Stimulated activated CD8-positive, alpha-beta memory T cell treated with anti-CD3 and anti-CD28 coated beads, Interleukin-12 subunit alpha, Interleukin-12 subunit beta, amount 100 ng/mL, for 4 hours (primary cell): ENCODE results near the gene CSF3.
A peak's percentile ranks its signal among the peaks of the same experiment; 100 is the strongest.

Experiments used
- DNase-seq: peaks from one replicate; pipeline ENCODE4 v3.0.0-alpha.2; 2020; ENCODE audit warnings: low read depth

The CSF3 gene

DNA sequence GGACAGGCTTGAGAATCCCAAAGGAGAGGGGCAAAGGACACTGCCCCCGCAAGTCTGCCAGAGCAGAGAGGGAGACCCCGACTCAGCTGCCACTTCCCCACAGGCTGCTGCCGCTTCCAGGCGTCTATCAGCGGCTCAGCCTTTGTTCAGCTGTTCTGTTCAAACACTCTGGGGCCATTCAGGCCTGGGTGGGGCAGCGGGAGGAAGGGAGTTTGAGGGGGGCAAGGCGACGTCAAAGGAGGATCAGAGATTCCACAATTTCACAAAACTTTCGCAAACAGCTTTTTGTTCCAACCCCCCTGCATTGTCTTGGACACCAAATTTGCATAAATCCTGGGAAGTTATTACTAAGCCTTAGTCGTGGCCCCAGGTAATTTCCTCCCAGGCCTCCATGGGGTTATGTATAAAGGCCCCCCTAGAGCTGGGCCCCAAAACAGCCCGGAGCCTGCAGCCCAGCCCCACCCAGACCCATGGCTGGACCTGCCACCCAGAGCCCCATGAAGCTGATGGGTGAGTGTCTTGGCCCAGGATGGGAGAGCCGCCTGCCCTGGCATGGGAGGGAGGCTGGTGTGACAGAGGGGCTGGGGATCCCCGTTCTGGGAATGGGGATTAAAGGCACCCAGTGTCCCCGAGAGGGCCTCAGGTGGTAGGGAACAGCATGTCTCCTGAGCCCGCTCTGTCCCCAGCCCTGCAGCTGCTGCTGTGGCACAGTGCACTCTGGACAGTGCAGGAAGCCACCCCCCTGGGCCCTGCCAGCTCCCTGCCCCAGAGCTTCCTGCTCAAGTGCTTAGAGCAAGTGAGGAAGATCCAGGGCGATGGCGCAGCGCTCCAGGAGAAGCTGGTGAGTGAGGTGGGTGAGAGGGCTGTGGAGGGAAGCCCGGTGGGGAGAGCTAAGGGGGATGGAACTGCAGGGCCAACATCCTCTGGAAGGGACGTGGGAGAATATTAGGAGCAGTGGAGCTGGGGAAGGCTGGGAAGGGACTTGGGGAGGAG, at the start of gene CSF3:
TSS of gene CSF3 (plus strand) at position 436 of the 993 bp plus-strand sequence. CDS start at position 471, 35 bp downstream.
- no peak for DNase-seq

GRCh38 chr17:39966771-39967170, 48.5 kb upstream of the CSF3 start:
- DNase-seq = no peak

GRCh38 chr17:39968761-39969160, 46.5 kb upstream of the CSF3 start:
- DNase-seq = no peak

DNA sequence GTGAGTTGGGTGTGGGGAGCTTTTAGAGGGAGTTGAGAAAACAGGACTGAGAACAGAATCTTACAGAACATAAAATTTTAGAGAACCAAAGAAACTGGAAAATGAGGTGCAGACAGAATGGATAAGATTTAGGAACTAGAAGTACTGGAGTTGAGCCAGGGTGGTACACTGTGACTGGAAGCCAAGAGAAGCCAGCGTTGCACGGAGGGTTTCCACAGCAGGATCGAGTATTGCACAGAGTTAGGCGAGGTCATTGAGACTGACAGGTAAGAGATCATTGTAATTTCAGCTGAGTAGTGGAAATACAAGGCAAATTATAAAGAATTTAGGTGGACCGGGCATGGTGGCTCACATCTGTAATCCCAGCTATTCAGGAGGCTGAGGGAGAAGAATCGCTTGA, 45.9 kb upstream of the CSF3 start:
- DNase-seq = no peak

DNA sequence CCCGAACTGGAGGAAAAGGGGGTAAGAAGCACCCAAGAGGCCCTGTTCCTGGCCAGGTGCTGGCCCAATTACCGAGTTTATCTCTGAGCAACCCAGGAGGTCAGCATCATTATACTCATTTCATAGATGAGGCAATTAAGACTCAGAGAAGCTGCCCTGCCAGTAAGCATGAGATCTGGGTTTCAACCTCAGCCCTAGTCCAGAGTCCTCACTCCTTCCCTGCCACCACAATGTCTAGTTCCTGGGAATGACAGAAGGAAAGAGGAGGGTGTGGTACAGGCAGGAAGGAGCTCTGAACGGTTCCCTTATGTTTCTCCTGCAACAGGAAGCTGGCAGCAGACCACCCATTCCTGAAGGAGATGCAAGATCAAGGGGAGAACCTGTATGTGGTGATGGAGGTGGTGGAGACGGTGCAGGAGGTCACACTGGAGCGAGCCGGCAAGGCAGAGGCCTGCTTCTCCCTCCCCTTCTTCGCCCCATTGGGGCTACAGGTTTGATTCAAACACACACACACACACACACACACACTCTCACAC, 45.0 kb upstream of the CSF3 start:
- no peak for DNase-seq

GRCh38 chr17:39971076-39971603, 44.1 kb upstream of the CSF3 start:
- no peak for DNase-seq

- DNase-seq = no peak
These were observed 43.0 kb upstream of the CSF3 start for GRCh38 chr17:39972271-39972670.

DNA sequence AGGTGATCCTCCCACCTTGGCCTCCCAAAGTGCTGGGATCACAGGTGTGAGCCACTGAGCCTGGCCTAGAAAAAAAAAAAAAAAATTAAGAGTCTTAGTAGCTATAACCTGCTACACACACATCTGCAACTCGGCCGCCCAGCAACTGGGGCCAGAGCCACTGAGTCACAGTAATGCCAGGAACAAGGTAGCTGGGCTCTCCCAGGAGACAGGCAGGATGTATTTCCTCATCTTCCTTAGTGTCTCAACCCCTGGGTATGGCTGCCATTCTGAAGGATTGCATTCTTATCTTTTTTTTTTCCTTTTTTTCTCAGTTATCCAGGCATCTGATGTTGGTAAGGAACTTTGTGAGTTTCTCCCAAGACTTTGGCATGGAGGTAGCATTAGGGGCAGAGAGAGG, 41.7 kb upstream of the CSF3 start:
- DNase-seq = no peak

- DNase-seq = no peak
These were observed 40.8 kb upstream of the CSF3 start for GRCh38 chr17:39974433-39974832.

- no peak for DNase-seq
These were observed 39.4 kb upstream of the CSF3 start for GRCh38 chr17:39975801-39976200.

- DNase-seq = no peak
These were observed 36.1 kb upstream of the CSF3 start for GRCh38 chr17:39979016-39979670.

DNA sequence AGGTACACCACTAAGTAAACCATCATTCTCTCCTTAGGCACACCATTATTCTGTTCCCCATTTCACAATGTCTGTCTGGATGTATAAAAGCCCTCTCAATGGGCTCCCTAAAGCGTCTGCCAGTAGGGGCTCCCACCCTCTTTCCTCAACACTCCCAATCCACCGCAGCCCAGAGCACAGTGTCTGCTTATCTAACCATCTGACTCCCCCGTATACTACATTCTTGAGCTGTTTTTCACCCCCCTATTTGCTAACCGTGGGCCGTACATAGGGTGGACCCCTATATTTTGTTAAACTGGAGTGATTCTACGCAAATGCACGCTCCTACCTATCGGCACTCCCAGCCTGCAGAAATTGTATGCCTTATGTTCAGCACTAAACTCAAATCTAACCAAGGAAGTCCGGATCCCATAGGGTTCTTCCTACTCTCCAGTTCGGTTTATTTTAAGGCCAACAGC, 35.3 kb upstream of the CSF3 start:
- no peak for DNase-seq

GRCh38 chr17:39980351-39981206, 34.7 kb upstream of the CSF3 start, which contains the start of gene PSMD3:
TSS of gene PSMD3 (plus strand) at chr17:39980807. CDS start at chr17:39980971, 164 bp downstream.
- peak; percentile 92 for DNase-seq

DNA sequence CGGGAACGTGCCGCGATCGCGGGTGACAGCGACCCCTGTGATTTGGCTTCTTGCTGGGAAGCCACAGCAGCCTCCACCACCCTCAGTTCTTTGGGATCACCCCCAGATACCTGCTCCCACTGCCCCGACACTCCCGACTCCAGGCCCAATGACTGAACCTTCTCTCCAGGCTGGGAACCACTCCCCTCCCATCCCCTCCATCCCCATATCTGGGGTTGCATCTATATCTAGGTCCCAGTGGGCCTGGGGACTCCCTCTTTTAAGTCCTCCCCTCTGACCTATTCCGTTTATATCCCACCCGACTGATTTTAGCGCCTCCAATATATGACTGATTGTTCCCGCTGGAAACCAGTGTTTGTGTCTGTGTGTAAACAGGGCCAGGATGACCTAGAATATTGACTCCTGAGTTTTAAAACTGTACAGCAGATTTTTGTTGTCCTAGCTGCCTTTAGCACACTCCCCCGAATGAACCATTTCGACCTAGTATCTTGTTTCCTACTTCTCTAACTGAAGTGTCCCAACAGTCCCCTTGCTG, 34.0 kb upstream of the CSF3 start:
- DNase-seq = no peak

DNA sequence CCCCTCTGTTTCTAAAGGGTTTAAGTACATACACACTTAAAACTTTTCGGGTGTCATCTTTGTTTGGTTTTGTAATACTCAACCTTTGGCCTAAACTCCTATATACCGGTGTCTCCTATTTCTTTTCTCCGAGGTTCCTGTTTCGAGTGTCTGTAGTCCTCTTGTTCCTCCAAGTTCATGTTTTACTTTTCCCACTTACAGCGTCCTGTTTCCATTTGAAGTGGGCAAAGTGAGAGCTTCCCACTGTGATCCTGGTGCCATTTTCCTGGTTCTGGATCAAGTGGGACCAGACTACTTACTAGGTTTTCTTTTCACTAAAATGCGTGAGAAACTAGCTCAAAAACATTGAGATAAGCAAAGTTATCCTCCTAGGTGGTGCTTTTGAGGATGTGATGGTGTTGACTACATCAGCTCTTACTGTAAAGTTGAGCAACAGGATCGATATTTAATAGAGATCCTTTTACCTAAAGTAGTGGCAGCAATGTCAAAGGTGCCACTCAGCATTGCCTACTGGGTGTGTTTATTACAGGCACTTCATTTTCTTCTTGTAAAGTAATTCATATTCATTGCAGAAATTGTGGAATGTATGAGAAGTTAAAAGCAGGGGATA, 33.4 kb upstream of the CSF3 start:
- no peak for DNase-seq

GRCh38 chr17:39988206-39988810, 26.9 kb upstream of the CSF3 start:
- DNase-seq = no peak

DNA sequence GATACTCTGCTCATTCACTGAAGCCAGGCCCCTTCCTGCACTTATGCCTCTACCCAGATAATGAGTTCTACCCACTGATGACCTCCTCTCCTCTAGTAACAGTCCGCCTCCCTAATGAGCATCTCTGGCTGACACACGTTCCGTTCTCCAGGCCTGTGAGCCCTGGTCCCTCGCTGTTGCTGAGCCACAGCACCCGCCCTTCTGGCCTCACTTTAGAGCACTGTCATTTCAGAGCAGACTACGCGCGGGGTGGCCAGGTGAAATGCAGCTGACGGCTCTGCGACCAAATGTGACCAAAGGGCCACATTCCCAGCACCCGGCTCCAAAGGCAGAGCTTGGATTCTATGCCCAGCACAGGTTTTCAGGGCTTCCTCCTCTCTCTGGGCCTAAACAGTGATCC, 20.8 kb upstream of the CSF3 start:
- no peak for DNase-seq

DNA sequence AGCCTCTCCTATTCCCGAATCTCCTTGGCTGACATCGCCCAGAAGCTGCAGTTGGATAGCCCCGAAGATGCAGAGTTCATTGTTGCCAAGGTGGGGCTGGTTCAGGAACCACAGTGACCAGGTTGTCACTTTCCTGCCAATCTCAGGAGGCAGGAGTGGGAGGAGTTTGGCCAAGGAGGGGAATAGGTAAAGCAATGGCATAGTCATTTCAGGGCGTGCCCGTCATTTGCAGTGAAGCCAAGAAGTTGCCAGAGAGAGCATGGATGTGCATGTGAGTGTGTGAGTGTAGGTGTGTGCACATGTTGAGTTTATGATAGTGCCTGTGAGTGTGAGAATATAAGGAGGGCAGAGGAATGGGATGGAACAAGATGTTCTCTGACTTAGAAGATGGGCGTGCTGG, 19.8 kb upstream of the CSF3 start:
- no peak for DNase-seq

DNA sequence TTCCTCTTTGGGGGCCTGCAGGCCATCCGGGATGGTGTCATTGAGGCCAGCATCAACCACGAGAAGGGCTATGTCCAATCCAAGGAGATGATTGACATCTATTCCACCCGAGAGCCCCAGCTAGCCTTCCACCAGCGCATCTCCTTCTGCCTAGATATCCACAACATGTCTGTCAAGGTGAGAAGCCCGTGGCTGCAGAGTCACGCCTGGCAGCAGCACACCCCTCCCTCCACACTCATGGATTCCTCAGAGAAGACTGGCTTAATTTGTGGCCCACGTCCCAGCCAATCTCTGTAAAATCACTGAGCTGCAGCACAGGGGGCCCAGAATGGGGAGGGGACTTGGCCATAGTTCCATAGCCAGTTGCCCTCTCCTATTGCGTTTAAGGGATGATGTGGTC, 19.1 kb upstream of the CSF3 start:
- DNase-seq = no peak

DNA sequence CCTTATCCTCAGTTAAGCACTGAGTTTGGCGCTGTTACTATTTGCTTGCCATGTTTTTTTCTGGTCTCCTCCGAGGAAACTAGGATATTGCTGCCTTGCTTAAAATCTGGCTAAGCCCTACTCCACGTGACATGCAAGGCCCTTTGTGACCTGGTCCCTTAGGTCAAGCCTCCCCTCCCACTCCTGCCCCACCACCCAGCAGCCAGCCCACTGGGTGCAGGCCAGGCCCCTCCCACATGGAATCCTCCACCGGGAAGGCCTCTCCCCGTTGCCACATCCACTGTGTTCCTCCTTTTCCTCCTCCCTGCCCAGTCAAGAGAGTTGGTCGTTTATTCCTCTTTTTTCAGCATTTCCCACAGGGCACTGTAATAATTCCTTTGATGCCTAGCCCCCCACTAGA, 18.4 kb upstream of the CSF3 start:
- no peak for DNase-seq
